HEK293 (cell line): ENCODE results near the gene ARHGEF11.

Experiments
- CTCF ChIA-PET: fragments of 350-600 bp; formaldehyde crosslinking; extraction: SDS; loops from one replicate; lab custom pipeline; 2021; ENCODE audit warnings: antibody characterized with exemption; lab: Yijun Ruan, JAX
- POLR2A ChIA-PET: fragments of 300-600 bp; formaldehyde crosslinking; extraction: SDS; loops from one replicate; lab custom pipeline; 2020; ENCODE audit warnings: antibody characterized with exemption, inconsistent platforms; lab: Yijun Ruan, JAX
- H3K27ac ChIP-seq: fragments of 200-500 bp; sonication (Bioruptor generic); 2 replicates; pipeline ENCODE4 v1.5.1; 2014; ENCODE audit warnings: low read depth, low read length, control low read depth, inconsistent platforms; ENCODE audit errors: extremely low read depth
- H3K36me3 ChIP-seq, 2 experiments: fragments of 200-500 bp in 1 of 2; sonication (Bioruptor generic) in 1 of 2; 1 replicate in 1 of 2; 2 replicates in 1 of 2; pipeline ENCODE4 v1.5.1; 2014 to 2017; ENCODE audit warnings: inconsistent platforms in 2 of 2, low read length in 2 of 2; ENCODE audit not compliant: control insufficient read depth in 2 of 2, insufficient read depth in 1 of 2
- H3K4me1 ChIP-seq: fragments of 200-500 bp; sonication (Bioruptor generic); 2 replicates; pipeline ENCODE4 v1.5.1; 2014; ENCODE audit warnings: mild to moderate bottlenecking, low read length, inconsistent platforms; ENCODE audit not compliant: control insufficient read depth, insufficient read depth
- H3K4me3 ChIP-seq: 2 replicates; pipeline ENCODE4 v1.5.1; 2011; ENCODE audit warnings: low read depth, mild to moderate bottlenecking, control low read depth, low read length, moderate library complexity
- H3K9me3 ChIP-seq: fragments of 200-500 bp; sonication (Bioruptor generic); 2 replicates; pipeline ENCODE4 v1.5.1; 2014; ENCODE audit warnings: low read depth, low read length, inconsistent platforms; ENCODE audit not compliant: control insufficient read depth, insufficient read depth
- EGR2 ChIP-seq: fragments of 450-650 bp; formaldehyde crosslinking; IDR thresholded peaks from 2 replicates; pipeline ENCODE4 v1.5.1; 2016; ENCODE audit warnings: low read depth, missing biosample characterization, missing genetic modification characterization
- OSR2 ChIP-seq: fragments of 450-650 bp; formaldehyde crosslinking; IDR thresholded peaks from 2 replicates; pipeline ENCODE4 v1.5.1; 2016; ENCODE audit warnings: missing biosample characterization, missing genetic modification characterization
- OVOL3 ChIP-seq: fragments of 450-650 bp; formaldehyde crosslinking; IDR thresholded peaks from 2 replicates; pipeline ENCODE4 v1.5.1; 2016; ENCODE audit warnings: missing biosample characterization, missing genetic modification characterization
- PRDM4 ChIP-seq: fragments of 450-650 bp; formaldehyde crosslinking; IDR thresholded peaks from 2 replicates; pipeline ENCODE4 v1.5.1; 2017; ENCODE audit warnings: missing biosample characterization, missing genetic modification characterization
- ZBTB10 ChIP-seq: fragments of 450-650 bp; formaldehyde crosslinking; IDR thresholded peaks from 2 replicates; pipeline ENCODE4 v1.5.1; 2016; ENCODE audit warnings: missing biosample characterization, missing genetic modification characterization
- ZBTB48 ChIP-seq: fragments of 450-650 bp; formaldehyde crosslinking; IDR thresholded peaks from 2 replicates; pipeline ENCODE4 v1.5.1; 2016; ENCODE audit warnings: missing biosample characterization, missing genetic modification characterization
- ZNF114 ChIP-seq: fragments of 450-650 bp; formaldehyde crosslinking; IDR thresholded peaks from 2 replicates; pipeline ENCODE4 v1.5.0; 2017; ENCODE audit warnings: missing biosample characterization, missing genetic modification characterization
- ZNF146 ChIP-seq: fragments of 450-650 bp; formaldehyde crosslinking; IDR thresholded peaks from 2 replicates; pipeline ENCODE4 v1.5.1; 2016; ENCODE audit warnings: missing biosample characterization, missing genetic modification characterization
- ZNF211 ChIP-seq: fragments of 450-650 bp; formaldehyde crosslinking; IDR thresholded peaks from 2 replicates; pipeline ENCODE4 v1.5.1; 2016; ENCODE audit warnings: low read depth, missing biosample characterization, missing genetic modification characterization
- ZNF302 ChIP-seq: fragments of 450-650 bp; formaldehyde crosslinking; IDR thresholded peaks from 2 replicates; pipeline ENCODE4 v1.5.1; 2016; ENCODE audit warnings: missing biosample characterization, missing genetic modification characterization, low read depth
- ZNF398 ChIP-seq: fragments of 450-650 bp; formaldehyde crosslinking; IDR thresholded peaks from 2 replicates; pipeline ENCODE4 v1.5.1; 2017; ENCODE audit warnings: missing biosample characterization, missing genetic modification characterization
- ZNF449 ChIP-seq: fragments of 450-650 bp; formaldehyde crosslinking; IDR thresholded peaks from 2 replicates; pipeline ENCODE4 v1.5.1; 2017; ENCODE audit warnings: missing biosample characterization, mild to moderate bottlenecking, missing genetic modification characterization, moderate library complexity
- ZNF571 ChIP-seq: fragments of 450-650 bp; formaldehyde crosslinking; IDR thresholded peaks from 2 replicates; pipeline ENCODE4 v1.5.0; 2017; ENCODE audit warnings: missing biosample characterization, missing genetic modification characterization
- ZNF580 ChIP-seq: fragments of 450-650 bp; formaldehyde crosslinking; IDR thresholded peaks from 2 replicates; pipeline ENCODE4 v1.5.1; 2016; ENCODE audit warnings: missing biosample characterization, missing genetic modification characterization
- ZNF664 ChIP-seq: fragments of 450-650 bp; formaldehyde crosslinking; IDR thresholded peaks from 2 replicates; pipeline ENCODE4 v1.5.1; 2016; ENCODE audit warnings: missing biosample characterization, missing genetic modification characterization
- ZNF747 ChIP-seq: fragments of 450-650 bp; formaldehyde crosslinking; IDR thresholded peaks from 2 replicates; pipeline ENCODE4 v1.5.1; 2016; ENCODE audit warnings: missing biosample characterization, missing genetic modification characterization
- ZNF777 ChIP-seq: fragments of 450-650 bp; formaldehyde crosslinking; IDR thresholded peaks from 2 replicates; pipeline ENCODE4 v1.5.1; 2017; ENCODE audit warnings: missing biosample characterization, missing genetic modification characterization, borderline replicate concordance

ARHGEF11 gene

GRCh38 chr1:156887734-156888133, 157.8 kb downstream of the ARHGEF11 start (continued):
- TF ChIP-seq ZNF211 (no peak), PRDM4 (tag by site-specific recombination) (no peak), OSR2 (tag by site-specific recombination) (no peak), ZNF398 (tag by site-specific recombination) (0 out of 2 replicates have a peak, but pooled peaks have one; percentile 29), ZNF747 (tag by site-specific recombination) (no peak), ZNF580 (no peak), ZNF571 (tag by site-specific recombination) (no peak), ZNF114 (tag by site-specific recombination) (no peak), OVOL3 (tag by site-specific recombination) (no peak), ZNF302 (no peak), ZBTB48 (tag by site-specific recombination) (no peak), ZNF146 (tag by site-specific recombination) (no peak), ZBTB10 (tag by site-specific recombination) (no peak), ZNF777 (no peak), EGR2 (tag by site-specific recombination) (no peak)

GRCh38 chr1:156887317-156887716, 158.2 kb downstream of the ARHGEF11 start:
- H3K36me3 ChIP-seq: no peaks in the 10 kb centered on the region
- TF ChIP-seq ZNF664 (tag by site-specific recombination) (no peak), ZNF449 (tag by site-specific recombination) (no peak), ZBTB10 (tag by site-specific recombination) (no peak)
- TF ChIP-seq, all 188 proteins: peak for 0
- H3K4me3 ChIP-seq: no peak overlapping the region
- no peaks in the 10 kb centered on the region for H3K4me1 ChIP-seq
- no peak overlapping the region for H3K27ac ChIP-seq
- CTCF ChIA-PET: interaction anchor here (0.5 to 10.2 kb wide), 8 partner anchors 27 to 207 kb away, joined by 4 to 199 read pairs (median 14); partner anchors contain the start of genes INSRR, LRRC71 and NTRK1
- H3K9me3 ChIP-seq: no peaks in the 10 kb centered on the region
- POLR2A ChIA-PET: interaction anchor here (0.9 to 1.4 kb wide), 2 partner anchors 27 to 46 kb away, joined by 5 to 8 read pairs; partner anchors contain the start of gene NTRK1
